HG02759 (cell line): ENCODE measurements around the gene NID1.
"Not testable (repeated sequence)": the region's sequence is repeated elsewhere in the genome, so short reads cannot be mapped to it uniquely, and the experiment has no call there.

Experiments used
- ATAC-seq: cut with Tn5 transposase; IDR thresholded peaks from one replicate; pipeline ENCODE4 v1.9.1; 2021; ENCODE audit warnings: mild to moderate bottlenecking, moderate library complexity; ENCODE audit not compliant: unreplicated experiment

The NID1 gene

GRCh38 chr1:236002025-236002390 is 62.9 kb downstream of the NID1 start:
- ATAC-seq = no peak

DNA sequence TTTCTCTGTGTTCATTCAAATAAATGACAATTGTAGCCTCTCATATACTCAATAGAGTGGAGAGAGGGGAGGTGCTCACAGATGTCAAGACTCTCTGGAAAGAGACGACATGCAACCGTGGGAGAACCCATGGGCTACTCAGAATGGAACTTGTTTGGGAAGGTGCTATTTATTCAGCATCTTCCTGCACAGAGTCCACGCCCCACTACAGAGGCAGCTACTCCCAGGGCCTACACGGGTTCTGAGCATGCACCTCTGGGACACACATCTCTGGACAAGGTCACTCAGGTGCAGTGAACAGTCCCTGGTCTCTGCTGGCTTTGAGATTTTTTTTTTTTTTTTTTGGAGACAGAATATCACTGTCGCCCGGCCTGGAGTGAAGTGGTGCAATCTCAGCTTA is 64.1 kb downstream of the NID1 start:
- no peak for ATAC-seq

GRCh38 chr1:235999259-235999925 is 65.5 kb downstream of the NID1 start:
- peak; percentile 80 for ATAC-seq

GRCh38 chr1:235998812-235999211 is 66.1 kb downstream of the NID1 start:
- peak; percentile 34 for ATAC-seq

- no peak for ATAC-seq
Observed at GRCh38 chr1:235997931-235998330, 67.0 kb downstream of the NID1 start.

DNA sequence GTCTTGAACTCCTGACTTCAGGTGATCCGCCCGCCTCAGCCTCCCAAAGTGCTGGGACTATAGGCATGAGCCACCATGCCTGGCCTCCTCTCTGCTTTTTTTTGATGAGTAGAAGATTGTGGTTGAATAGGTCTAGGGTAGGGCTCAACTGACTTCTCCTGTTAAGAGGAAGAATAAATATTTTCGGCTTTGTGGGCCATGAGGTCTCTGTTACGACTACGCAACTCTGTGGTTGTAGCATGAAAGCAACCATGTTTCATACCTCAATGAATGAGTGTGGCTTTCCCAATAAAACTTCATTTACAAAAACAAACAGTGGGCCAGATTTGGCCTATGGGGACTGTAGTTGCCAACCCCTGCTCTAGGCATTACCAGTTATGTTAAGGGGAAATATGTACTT is 67.8 kb downstream of the NID1 start:
- no peak for ATAC-seq

DNA sequence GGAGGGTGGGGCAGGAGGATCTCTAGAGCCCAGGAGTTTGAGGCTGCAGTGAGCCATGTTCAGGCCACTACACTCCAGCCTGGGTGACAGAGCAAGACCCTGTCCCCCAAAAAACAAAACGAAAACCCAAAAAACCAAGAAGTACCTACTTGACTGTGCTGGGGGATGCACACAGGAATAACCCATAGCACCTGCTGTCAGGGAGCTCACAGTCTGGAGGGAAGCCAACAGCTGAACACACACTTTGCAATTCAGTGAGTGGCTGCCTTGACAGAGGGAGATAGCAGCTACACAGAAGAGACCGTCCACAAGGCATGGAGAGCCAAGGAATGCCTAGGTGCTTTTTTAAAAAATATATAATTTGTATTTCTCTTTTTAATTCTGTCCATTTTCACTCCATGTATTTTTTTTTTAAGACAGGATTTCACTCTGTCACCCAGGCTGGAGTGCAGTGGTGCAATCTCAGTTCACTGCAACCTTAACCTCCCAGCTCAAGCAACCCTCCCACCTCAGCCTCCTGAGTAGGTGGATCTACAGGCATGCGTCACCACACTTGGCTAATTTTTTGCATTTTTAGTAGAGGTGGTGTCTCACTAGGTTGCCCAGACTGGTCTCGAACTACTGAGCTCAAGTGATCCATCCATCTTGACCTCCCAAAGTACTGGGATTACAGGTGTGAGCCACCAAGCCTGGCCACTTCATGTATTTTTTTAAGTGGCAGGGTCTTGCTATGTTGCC is 68.7 kb downstream of the NID1 start:
- peak; percentile 37 for ATAC-seq

- ATAC-seq = no peak
Observed at GRCh38 chr1:235995511-235995910, 69.4 kb downstream of the NID1 start.

GRCh38 chr1:235993652-235994051 is 71.2 kb downstream of the NID1 start:
- no peak for ATAC-seq

GRCh38 chr1:235992868-235993267 is 72.0 kb downstream of the NID1 start:
- no peak for ATAC-seq

DNA sequence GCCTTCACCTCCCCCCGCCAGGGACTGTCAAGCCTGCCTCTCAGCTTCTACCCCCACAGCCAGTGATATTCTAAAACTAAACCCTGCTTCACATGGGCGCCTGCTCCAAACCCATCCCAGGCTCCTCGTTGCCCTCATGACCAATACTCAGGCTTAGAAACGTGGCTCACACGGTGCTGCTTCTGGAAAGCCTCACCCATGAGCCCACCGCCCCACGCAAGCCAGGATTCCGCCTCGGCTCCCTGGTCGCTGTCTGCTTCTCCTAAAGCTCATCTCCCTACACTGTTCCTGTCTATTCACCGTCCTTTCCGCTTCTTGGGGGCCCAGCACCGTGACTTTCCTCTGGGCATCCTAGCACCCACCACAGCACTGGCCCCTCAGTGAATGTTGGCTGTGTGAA is 72.5 kb downstream of the NID1 start:
- no peak for ATAC-seq

GRCh38 chr1:235990330-235990795 is 74.5 kb downstream of the NID1 start:
- no peak for ATAC-seq

GRCh38 chr1:235989105-235989504 is 75.8 kb downstream of the NID1 start:
- ATAC-seq = no peak

DNA sequence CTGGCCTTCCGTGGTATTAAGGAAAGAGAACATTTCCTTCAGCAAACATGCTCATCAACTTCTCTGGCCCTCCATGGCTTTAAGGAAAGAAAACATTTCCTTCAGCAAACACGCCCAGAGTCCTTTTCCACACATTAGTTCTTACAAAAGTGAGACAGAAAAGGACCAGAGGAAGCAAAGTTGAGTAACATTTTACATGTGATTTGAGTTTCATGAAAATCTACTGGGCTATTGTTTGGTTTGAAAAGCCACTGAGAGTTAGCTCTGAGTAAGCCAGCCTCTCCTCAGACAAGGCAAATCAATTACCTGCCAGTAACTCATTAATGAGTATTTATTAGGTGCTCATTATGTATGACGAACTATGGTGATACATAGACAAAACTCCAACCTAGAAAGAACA is 78.0 kb downstream of the NID1 start:
- ATAC-seq = peak; percentile 67

DNA sequence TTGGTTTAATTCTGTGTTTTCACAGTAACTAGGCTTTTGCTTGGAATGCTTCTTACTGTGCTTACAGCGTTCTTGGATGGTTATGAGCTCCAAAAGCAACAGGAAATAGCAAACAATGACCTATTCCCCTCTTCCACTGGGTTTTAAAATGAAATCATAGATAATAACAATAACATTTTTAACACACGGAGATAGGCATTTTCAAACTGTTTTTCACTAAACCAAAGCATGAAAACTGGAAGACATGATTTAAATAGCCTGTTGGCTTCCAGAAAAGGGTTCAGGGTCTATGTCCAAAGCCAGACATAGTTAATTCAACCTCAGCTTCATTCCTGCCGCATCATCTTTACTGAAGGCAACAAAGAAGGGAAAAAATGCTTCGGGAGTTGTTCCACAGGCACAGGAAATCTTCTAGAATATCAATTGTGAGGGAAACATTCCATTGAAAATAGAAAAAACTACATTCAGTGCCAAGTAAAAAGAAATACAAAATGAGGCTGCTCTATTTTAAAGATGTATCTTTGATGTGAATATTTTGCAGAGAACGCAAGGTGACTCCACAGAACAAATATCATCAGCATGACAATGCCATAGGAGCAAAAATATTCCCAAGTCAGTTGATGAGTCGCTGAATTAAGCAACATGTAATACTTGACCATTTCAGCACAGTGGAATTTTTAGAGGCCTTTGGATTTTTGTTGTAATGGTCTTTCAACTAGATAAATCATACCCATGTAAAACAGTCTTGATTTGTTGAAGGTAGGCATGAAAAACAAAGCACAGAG is 80.7 kb downstream of the NID1 start:
- ATAC-seq = no peak

DNA sequence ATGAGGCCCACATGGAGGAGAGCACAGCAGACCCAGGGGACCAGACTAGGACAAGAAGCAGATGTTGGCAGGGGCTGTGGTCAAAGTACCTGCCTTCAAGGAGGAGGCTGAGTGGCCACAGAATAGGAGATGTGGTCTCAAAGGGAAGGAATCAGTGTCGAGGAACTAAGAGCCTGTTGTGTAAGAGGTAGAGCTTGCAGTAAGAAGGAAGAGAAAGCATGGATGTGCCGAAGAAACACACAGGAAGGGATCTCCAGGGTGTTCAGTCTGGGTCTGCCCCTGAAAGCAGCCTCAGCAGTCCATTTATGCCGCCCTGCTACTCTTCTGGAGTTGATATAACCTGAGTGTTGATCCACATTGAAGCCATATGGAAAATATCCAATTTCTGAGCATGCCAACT is 83.9 kb downstream of the NID1 start:
- ATAC-seq = no peak

- ATAC-seq = no peak
Observed at GRCh38 chr1:235979716-235980333, 85.1 kb downstream of the NID1 start.

DNA sequence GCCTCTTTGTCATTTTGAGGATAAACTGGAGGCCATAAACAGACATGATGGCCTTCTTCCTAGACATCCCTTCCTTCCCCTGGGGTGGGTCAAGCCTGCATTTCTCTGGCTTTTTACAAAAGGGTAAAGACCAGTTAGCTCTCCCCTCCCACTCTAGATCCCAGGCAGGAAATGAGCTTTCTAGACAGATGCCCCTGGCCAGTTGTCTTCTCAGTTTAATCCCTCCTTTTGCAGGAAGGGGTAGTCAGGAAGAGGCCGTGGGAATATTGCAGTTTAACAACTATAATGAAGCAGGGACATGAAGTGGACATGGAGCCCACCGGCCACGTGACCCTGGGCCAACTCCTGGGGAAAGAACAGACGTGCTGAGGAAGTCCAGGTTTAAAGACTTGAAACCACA is 85.7 kb downstream of the NID1 start:
- no peak for ATAC-seq

DNA sequence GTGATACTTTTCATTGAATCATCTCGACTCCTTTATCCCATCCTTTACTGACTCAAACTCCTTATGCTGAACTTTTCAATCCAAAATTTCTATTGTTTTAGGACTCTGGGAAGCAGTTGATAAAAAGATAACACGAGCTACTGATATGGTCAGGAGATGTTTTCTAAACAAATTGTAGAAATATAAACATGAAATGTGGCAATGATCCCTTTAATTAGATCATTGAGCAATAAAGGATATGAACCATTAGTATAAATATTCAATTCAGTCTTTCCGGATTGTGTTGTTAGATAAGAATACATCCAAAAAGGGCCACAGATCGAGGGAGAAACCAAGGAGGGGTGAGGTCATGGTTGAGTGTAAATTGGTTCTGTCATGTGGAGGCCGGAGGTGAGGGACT is 88.4 kb downstream of the NID1 start:
- no peak for ATAC-seq

DNA sequence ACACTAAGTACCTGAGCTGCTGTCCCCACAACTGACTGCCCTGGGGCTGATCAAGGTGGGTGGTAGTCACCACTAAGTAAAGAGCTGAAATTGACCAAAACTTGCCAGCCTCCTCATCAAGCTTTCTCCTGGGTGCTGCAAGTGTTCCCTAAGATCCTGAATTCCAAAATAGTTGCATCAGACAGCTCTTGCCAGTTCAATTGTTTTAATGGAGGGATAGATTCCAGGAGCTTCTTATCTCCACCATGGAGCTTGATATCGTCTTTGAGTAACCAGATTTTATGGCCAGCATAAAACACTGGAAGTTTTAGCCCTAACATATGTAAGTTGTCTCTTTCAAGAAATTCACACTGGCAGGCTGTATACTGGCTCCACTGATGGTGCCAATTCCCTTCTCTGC is 90.3 kb downstream of the NID1 start:
- no peak for ATAC-seq

DNA sequence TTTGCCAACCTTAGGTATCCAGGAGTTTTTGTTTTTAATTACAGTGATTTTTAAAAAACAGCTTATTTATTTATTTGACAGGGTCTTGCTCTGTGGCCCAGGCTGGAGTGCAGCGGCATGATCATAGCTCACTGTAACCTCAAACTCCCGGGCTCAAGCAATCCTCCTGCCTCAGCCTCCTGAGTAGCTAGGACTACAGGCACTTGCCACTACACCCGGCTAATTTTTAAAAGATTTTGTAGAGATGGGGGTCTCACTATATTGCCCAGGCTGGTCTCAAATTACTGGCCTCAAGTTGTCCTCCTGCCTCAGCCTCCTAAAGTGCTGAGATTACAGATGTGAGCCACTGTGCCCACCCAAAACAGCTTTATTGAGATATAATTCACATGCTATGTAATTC is 92.2 kb downstream of the NID1 start:
- not testable (repeated sequence) for ATAC-seq
